ENCODE results near the gene CD247. TPM values are rescaled to one million over a fixed set of nuclear protein-coding genes. Genes with fewer than 3 reads are reported as not detected.
A peak's percentile ranks its signal among the peaks of the same experiment; 100 is the strongest.

Gene CD247
- total and polyA plus RNA-seq, 10 of the 15 experiments (the other 5 are each of a cell fraction or from before 2014, with no cell fraction given), result 0.10 to 0.77 (median 0.30) TPM

DNA sequence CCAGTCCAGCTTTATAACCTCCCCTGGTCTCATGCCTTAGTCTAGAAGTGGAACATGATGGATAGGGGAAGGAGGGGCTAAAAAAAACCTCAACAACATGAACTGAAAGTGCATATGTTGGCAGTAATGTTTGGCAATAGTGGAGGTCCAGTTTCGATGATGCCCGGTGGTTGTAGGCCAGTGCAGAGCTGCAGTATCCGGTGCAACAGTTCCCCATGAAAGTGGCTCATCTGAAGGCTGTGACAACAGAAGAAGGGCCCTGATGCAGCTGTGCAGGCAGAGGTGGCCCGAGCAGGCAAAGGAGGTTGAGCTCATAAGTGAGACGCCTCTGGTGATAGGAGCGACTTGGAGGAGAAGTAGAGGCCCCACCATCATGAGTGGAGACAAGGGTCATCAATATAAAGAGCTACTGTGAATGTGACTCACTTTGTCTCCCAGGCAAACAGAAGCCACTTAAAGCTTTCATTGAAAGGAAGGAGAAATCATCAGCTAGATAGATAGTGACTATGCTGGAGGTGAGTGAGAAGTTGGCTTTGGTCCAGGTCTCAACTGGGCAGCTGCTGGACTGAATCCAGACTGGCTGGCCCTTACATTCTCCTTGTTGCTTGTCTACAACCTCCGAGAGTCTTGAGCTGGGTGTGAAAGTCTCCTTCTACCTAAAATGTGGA lies 45.4 kb upstream of the CD247 start:
- FAIRE-seq, result no peak
- Histone ChIP-seq H3K79me2 (ENCODE audit: control insufficient read depth, insufficient read depth, low read length) (no peaks in the 10 kb centered on the region), H3K27ac (ENCODE audit: control insufficient read depth, insufficient read depth) (no peak overlapping the region), H3K36me3 (ENCODE audit: control insufficient read depth in 2 of 2, insufficient read depth in 2 of 2, low read length in 1 of 2) (no peaks in the 10 kb centered on the region), H3K4me2 (ENCODE audit: control insufficient read depth, insufficient read depth) (no peak overlapping the region), H3K9ac (ENCODE audit: control insufficient read depth, insufficient read depth, low read length) (no peak overlapping the region), H3K4me1 (ENCODE audit: control insufficient read depth, insufficient read depth, low read length) (peaks cover 8% of the 10 kb centered on the region; the same call in 1 of the 2 replicates), H2AFZ (ENCODE audit: control insufficient read depth, low read depth, low read length) (no peak overlapping the region), H4K20me1 (ENCODE audit: control insufficient read depth, insufficient read depth) (no peaks in the 10 kb centered on the region), H3K27me3 (replicated peaks in 1 of 2; ENCODE audit: control insufficient read depth in 2 of 2, insufficient read depth in 2 of 2, low read length in 1 of 2) (no peaks in the 10 kb centered on the region), H3K4me3 (no peak overlapping the region), H3K9me3 (replicated peaks; ENCODE audit: control insufficient read depth, insufficient read depth, low read length) (no peaks in the 10 kb centered on the region)
- CTCF ChIA-PET, result interaction anchor here (0.5 to 3.5 kb wide), 9 partner anchors 8 to 505 kb away, joined by 3 to 17 read pairs (median 9); partner anchors contain the start of gene CREG1
- POLR2A ChIA-PET, result interaction anchor here (1.8 kb wide), 1 partner anchor 10 kb away, joined by 7 read pairs; the partner anchor contains the start of gene CREG1
- SMC1A ChIA-PET (ENCODE audit: uncharacterized antibody, unreplicated experiment), result interaction anchor here (0.7 to 3.3 kb wide), 14 partner anchors 8 to 295 kb away, joined by 3 to 15 read pairs (median 3); partner anchors contain the start of gene CREG1
- no TSS peak for BruUV-seq (replicated peaks)
- intact Hi-C loops (cut with micrococcal nuclease; ENCODE audit: unreplicated experiment), result no loop called here
- DNase-seq (ENCODE audit: low read depth, low spot score), result no peak
- 72% methylated on average over 7 of the region's 7 CpGs for WGBS (ENCODE audit: insufficient coverage, insufficient replicate concordance, low lambda C conversion rate, missing lambda C conversion rate)
- RAD21 ChIA-PET (ENCODE audit: unreplicated experiment), result interaction anchor here (0.9 to 2.3 kb wide), 2 partner anchors 29 to 124 kb away, joined by 3 to 10 read pairs; no protein-coding TSS in a partner anchor
- peak; percentile 21; the same call in 2 of the 3 replicates for ATAC-seq
- in situ Hi-C loops (cut with MboI), result no loop called here
- TF ChIP-seq HDAC6 (IDR thresholded peaks at IDR 0.05; ENCODE audit: unreplicated experiment) (no peak), SMAD1 (IDR thresholded peaks at IDR 0.05; ENCODE audit: low read depth, partially characterized antibody) (no peak), BRCA1 (IDR thresholded peaks at IDR 0.05; ENCODE audit: low read depth, low read length) (no peak), CBFB (IDR thresholded peaks at IDR 0.05; ENCODE audit: low read depth) (no peak), POLR2AphosphoS5 (IDR thresholded peaks at IDR 0.05; ENCODE audit: low read length) (no peak), YBX1 (IDR thresholded peaks at IDR 0.05) (no peak), ZSCAN29 (IDR thresholded peaks at IDR 0.05) (no peak), EZH2 (IDR thresholded peaks at IDR 0.05; ENCODE audit: borderline replicate concordance, control insufficient read depth, low read depth, low read length) (no peak), SREBF2 (IDR thresholded peaks at IDR 0.05; ENCODE audit: low read length) (no peak), NR2F1 (conservative IDR thresholded peaks at IDR 0.05) (no peak), TBL1XR1 (IDR thresholded peaks at IDR 0.05; ENCODE audit: low read depth, low read length) (no peak), TCF7 (IDR thresholded peaks at IDR 0.05; ENCODE audit: borderline replicate concordance) (no peak)
- TF ChIP-seq, protein P1, sequence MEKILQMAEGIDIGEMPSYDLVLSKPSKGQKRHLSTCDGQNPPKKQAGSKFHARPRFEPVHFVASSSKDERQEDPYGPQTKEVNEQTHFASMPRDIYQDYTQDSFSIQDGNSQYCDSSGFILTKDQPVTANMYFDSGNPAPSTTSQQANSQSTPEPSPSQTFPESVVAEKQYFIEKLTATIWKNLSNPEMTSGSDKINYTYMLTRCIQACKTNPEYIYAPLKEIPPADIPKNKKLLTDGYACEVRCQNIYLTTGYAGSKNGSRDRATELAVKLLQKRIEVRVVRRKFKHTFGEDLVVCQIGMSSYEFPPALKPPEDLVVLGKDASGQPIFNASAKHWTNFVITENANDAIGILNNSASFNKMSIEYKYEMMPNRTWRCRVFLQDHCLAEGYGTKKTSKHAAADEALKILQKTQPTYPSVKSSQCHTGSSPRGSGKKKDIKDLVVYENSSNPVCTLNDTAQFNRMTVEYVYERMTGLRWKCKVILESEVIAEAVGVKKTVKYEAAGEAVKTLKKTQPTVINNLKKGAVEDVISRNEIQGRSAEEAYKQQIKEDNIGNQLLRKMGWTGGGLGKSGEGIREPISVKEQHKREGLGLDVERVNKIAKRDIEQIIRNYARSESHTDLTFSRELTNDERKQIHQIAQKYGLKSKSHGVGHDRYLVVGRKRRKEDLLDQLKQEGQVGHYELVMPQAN (conservative IDR thresholded peaks at IDR 0.05), result no peak
- TF ChIP-seq, protein P2, sequence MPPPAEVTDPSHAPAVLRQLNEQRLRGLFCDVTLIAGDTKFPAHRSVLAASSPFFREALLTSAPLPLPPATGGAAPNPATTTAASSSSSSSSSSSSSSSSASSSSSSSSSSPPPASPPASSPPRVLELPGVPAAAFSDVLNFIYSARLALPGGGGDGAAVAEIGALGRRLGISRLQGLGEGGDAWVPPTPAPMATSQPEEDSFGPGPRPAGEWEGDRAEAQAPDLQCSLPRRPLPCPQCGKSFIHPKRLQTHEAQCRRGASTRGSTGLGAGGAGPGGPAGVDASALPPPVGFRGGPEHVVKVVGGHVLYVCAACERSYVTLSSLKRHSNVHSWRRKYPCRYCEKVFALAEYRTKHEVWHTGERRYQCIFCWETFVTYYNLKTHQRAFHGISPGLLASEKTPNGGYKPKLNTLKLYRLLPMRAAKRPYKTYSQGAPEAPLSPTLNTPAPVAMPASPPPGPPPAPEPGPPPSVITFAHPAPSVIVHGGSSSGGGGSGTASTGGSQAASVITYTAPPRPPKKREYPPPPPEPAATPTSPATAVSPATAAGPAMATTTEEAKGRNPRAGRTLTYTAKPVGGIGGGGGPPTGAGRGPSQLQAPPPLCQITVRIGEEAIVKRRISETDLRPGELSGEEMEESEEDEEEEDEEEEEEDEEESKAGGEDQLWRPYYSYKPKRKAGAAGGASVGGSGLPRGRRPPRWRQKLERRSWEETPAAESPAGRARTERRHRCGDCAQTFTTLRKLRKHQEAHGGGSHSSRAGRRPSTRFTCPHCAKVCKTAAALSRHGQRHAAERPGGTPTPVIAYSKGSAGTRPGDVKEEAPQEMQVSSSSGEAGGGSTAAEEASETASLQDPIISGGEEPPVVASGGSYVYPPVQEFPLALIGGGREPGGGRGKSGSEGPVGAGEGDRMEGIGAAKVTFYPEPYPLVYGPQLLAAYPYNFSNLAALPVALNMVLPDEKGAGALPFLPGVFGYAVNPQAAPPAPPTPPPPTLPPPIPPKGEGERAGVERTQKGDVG (CRISPR knock-in tag; IDR thresholded peaks at IDR 0.05), result no peak
- TF ChIP-seq, protein P3, sequence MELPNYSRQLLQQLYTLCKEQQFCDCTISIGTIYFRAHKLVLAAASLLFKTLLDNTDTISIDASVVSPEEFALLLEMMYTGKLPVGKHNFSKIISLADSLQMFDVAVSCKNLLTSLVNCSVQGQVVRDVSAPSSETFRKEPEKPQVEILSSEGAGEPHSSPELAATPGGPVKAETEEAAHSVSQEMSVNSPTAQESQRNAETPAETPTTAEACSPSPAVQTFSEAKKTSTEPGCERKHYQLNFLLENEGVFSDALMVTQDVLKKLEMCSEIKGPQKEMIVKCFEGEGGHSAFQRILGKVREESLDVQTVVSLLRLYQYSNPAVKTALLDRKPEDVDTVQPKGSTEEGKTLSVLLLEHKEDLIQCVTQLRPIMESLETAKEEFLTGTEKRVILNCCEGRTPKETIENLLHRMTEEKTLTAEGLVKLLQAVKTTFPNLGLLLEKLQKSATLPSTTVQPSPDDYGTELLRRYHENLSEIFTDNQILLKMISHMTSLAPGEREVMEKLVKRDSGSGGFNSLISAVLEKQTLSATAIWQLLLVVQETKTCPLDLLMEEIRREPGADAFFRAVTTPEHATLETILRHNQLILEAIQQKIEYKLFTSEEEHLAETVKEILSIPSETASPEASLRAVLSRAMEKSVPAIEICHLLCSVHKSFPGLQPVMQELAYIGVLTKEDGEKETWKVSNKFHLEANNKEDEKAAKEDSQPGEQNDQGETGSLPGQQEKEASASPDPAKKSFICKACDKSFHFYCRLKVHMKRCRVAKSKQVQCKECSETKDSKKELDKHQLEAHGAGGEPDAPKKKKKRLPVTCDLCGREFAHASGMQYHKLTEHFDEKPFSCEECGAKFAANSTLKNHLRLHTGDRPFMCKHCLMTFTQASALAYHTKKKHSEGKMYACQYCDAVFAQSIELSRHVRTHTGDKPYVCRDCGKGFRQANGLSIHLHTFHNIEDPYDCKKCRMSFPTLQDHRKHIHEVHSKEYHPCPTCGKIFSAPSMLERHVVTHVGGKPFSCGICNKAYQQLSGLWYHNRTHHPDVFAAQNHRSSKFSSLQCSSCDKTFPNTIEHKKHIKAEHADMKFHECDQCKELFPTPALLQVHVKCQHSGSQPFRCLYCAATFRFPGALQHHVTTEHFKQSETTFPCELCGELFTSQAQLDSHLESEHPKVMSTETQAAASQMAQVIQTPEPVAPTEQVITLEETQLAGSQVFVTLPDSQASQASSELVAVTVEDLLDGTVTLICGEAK (IDR thresholded peaks at IDR 0.05; ENCODE audit: borderline replicate concordance), result no peak
